Measurements from ENCODE around the gene CHD5.
A peak's percentile ranks its signal among the peaks of the same experiment; 100 is the strongest.

The CHD5 gene

DNA sequence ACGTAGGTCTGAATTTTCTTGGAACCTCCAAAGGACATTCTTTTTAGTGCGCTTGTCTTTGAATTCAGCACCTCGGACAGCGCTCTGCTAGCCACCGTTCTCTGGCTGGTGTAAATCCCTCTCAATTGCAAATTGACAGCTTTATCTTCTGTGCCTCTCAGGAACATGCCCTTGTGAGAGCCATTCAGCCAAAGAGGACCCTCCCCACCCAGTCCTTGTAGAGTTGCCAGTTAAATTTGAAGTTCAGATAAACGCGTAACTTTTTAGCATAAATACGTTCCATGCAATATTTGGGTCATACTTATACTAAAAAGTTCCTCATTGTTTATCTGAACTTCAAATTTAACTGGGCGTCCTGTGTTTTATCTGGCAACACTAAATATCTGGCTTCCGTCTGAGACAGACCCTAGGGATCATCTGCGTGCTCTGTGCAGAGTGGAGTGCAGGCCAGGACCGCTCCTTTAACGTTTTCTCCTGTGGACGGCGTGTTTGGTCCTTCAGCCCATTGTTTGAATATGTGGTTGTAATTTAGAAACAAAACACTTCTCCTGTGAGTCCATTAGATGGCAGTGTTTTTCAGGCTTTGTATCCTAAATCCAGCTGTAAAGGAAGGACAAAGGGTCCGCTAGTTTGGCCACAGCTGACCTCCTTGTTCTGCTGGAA lies 127.4 kb downstream of the CHD5 start:
- DNase-seq = peak; percentile 46
